Adrenal gland (tissue), 5 donors: Measurements from ENCODE around the gene BLOC1S3.

ENCODE experiments used
- CTCF ChIP-seq, 6 experiments: fragments of 450-650 bp in 4 of 6; fragments of 200-600 bp in 2 of 6; sonication (generic) in 1 of 6; IDR thresholded peaks; 1 replicate in 5 of 6; 2 replicates in 1 of 6; pipeline versions ENCODE4 v1.5.1 to v1.8.0; 2016 to 2021; ENCODE audit warnings: antibody characterized with exemption in 6 of 6, mild to moderate bottlenecking in 2 of 6, moderate library complexity in 1 of 6
- POLR2A ChIP-seq, 2 donors: fragments of 450-650 bp; IDR thresholded peaks; one replicate each; pipeline ENCODE4 v1.6.1; 2017; ENCODE audit warnings: antibody characterized with exemption in 2 of 2, mild to moderate bottlenecking in 2 of 2, moderate library complexity in 1 of 2
- donor health status: DM: no; HTN: no; CAD: no.

DNA sequence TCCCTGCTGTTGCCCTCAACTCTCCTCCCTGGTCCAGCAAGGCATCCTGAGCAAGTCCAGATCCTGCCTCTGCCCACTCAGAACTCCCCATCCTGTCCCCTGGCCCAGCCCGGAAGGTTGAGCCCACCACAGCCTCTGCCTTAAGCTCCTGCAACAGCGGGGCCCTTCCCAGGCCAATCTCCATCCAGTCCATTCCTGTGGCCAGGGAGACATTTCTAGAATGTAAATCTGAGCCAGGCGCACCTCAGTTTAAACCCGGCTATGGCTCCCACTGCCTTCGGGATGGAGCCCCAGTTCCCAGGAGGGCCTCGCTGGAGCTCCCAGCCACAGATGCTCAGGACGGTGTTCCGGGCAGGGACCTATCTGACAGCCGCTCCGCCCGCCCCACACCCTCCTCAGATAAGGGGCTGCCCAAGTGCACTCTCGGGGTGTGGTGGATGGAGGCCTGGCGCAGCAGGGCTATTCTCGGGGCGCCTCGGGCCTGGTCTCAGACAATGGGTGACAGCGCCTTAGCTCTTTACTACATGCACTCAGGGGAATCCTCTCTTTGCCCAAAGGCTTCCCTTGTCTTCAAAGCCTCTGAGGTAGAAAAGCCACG, 5.9 kb upstream of the BLOC1S3 start:
- TF ChIP-seq CTCF (IDR thresholded peaks at IDR 0.05) (no peak), POLR2A (IDR thresholded peaks at IDR 0.05) (no peak)
